Choroid plexus epithelial cell (primary cell): ENCODE data around the gene TXNIP.

Source experiments
- DNase-seq: peaks from one replicate; pipeline ENCODE4 v3.0.0-alpha.2; 2010; ENCODE audit warnings: low read depth
- H3K4me3 ChIP-seq: 2 replicates; pipeline ENCODE4 v1.5.1; 2011; ENCODE audit warnings: low read depth, mild to moderate bottlenecking, control low read depth, low read length, moderate library complexity
- CTCF ChIP-seq: conservative IDR thresholded peaks from 2 replicates; pipeline ENCODE4 v1.5.1; 2011; ENCODE audit warnings: low read depth, mild to moderate bottlenecking, control low read depth, inconsistent platforms, low read length, moderate library complexity

The TXNIP gene

GRCh38 chr1:145996433-145997015, at the start of gene TXNIP:
TXNIP (minus strand) TSS chr1:145996579; CDS start chr1:145996266, 313 bp downstream.
- DNase-seq = peak; percentile 99
- H3K4me3 ChIP-seq = peak within 1 kb of the TSS; percentile 93
- no peak for TF ChIP-seq CTCF

GRCh38 chr1:146039844-146040194, 43.4 kb upstream of the TXNIP start:
- no peak overlapping the region for H3K4me3 ChIP-seq
- TF ChIP-seq CTCF = no peak
- DNase-seq = no peak

GRCh38 chr1:146036965-146037646, 40.7 kb upstream of the TXNIP start:
- H3K4me3 ChIP-seq = peak overlapping the region; percentile 79
- DNase-seq = peak; percentile 91
- no peak for TF ChIP-seq CTCF

GRCh38 chr1:146036241-146036964, 40.0 kb upstream of the TXNIP start:
- H3K4me3 ChIP-seq = peak overlapping the region; percentile 52
- no peak for TF ChIP-seq CTCF
- peak; percentile 13 for DNase-seq

- H3K4me3 ChIP-seq = peak overlapping the region; percentile 49
- DNase-seq = peak; percentile 39
- TF ChIP-seq CTCF = no peak
Observed at GRCh38 chr1:146035048-146035423, 38.7 kb upstream of the TXNIP start.

GRCh38 chr1:146032631-146033219, 36.3 kb upstream of the TXNIP start:
- DNase-seq = peak; percentile 78

More at GRCh38 chr1:146032631-146033219, 36.3 kb upstream of the TXNIP start:
- peak; percentile 62 for TF ChIP-seq CTCF
- no peak overlapping the region for H3K4me3 ChIP-seq
